RWPE2 (cell line): ENCODE measurements around the gene RCAN1.
A peak's percentile ranks its signal among the peaks of the same experiment; 100 is the strongest.

Experiments
- ATAC-seq: fragments of 200-7000 bp; cut with Tn5 transposase; 3 replicates; pipeline ENCODE4 v1.9.1; 2021; ENCODE audit warnings: low read depth
- DNase-seq: peaks from one replicate; pipeline ENCODE4 v3.0.0-alpha.2; 2020; ENCODE audit warnings: low spot score
- H3K27ac ChIP-seq: fragments of 450-650 bp; 2 replicates; pipeline ENCODE4 v1.5.1; 2017; ENCODE audit warnings: mild to moderate bottlenecking; ENCODE audit not compliant: poor library complexity, severe bottlenecking
- H3K27me3 ChIP-seq: fragments of 250-450 bp; sonication (Bioruptor Pico); 2 replicates; pipeline ENCODE4 v1.5.1; 2021; ENCODE audit warnings: mild to moderate bottlenecking, moderate library complexity; ENCODE audit not compliant: insufficient read depth, poor library complexity, severe bottlenecking
- H3K36me3 ChIP-seq: fragments of 250-450 bp; sonication (Bioruptor Pico); 2 replicates; pipeline ENCODE4 v1.5.1; 2020; ENCODE audit warnings: low read depth, mild to moderate bottlenecking, moderate library complexity
- H3K4me1 ChIP-seq: fragments of 250-450 bp; sonication (Bioruptor Pico); 2 replicates; pipeline ENCODE4 v1.5.1; 2021; ENCODE audit warnings: mild to moderate bottlenecking, moderate library complexity; ENCODE audit not compliant: insufficient read depth, poor library complexity, severe bottlenecking
- H3K4me3 ChIP-seq: fragments of 250-450 bp; sonication (Bioruptor Pico); 2 replicates; pipeline ENCODE4 v1.5.1; 2021; ENCODE audit warnings: mild to moderate bottlenecking, moderate library complexity; ENCODE audit not compliant: severe bottlenecking
- H3K9me3 ChIP-seq: fragments of 250-450 bp; sonication (Bioruptor Pico); 2 replicates; pipeline ENCODE4 v1.5.1; 2021; ENCODE audit warnings: mild to moderate bottlenecking, moderate library complexity; ENCODE audit not compliant: severe bottlenecking
- CTCF ChIP-seq: fragments of 450-650 bp; IDR thresholded peaks from one replicate; pipeline ENCODE4 v1.5.1; 2017; ENCODE audit warnings: mild to moderate bottlenecking, moderate library complexity; ENCODE audit not compliant: poor library complexity, severe bottlenecking

The RCAN1 gene

GRCh38 chr21:34604556-34604955 is 10.4 kb downstream of the RCAN1 start:
- H3K4me1 ChIP-seq, result peaks cover under 1% of the 10 kb centered on the region
- H3K4me3 ChIP-seq, result no peak overlapping the region
- no peaks in the 10 kb centered on the region for H3K9me3 ChIP-seq
- H3K27ac ChIP-seq, result no peak overlapping the region
- ATAC-seq (no peak), DNase-seq (no peak)
- no peaks in the 10 kb centered on the region for H3K27me3 ChIP-seq
- no peak for TF ChIP-seq CTCF
- H3K36me3 ChIP-seq, result no peaks in the 10 kb centered on the region

- peaks cover 9% of the 10 kb centered on the region for H3K4me1 ChIP-seq
- TF ChIP-seq CTCF, result no peak
- DNase-seq (no peak), ATAC-seq (no peak)
- H3K36me3 ChIP-seq, result no peaks in the 10 kb centered on the region
- H3K9me3 ChIP-seq, result no peaks in the 10 kb centered on the region
- no peak overlapping the region for H3K4me3 ChIP-seq
- H3K27me3 ChIP-seq, result no peaks in the 10 kb centered on the region
- H3K27ac ChIP-seq, result no peak overlapping the region
Observed at GRCh38 chr21:34603710-34604057, 11.2 kb downstream of the RCAN1 start.

- Histone ChIP-seq H3K9me3 (no peaks in the 10 kb centered on the region), H3K36me3 (no peaks in the 10 kb centered on the region), H3K4me3 (no peak overlapping the region), H3K27ac (no peak overlapping the region), H3K27me3 (no peaks in the 10 kb centered on the region), H3K4me1 (peaks cover 12% of the 10 kb centered on the region)
- ATAC-seq (peak; percentile 84), DNase-seq (no peak)
- peak; percentile 79 for TF ChIP-seq CTCF
Observed at GRCh38 chr21:34603002-34603709, 11.8 kb downstream of the RCAN1 start.

- Histone ChIP-seq H3K27ac (no peak overlapping the region), H3K36me3 (no peaks in the 10 kb centered on the region), H3K27me3 (no peaks in the 10 kb centered on the region), H3K4me3 (no peak overlapping the region), H3K4me1 (peaks cover 12% of the 10 kb centered on the region), H3K9me3 (no peaks in the 10 kb centered on the region)
- DNase-seq, result no peak
- TF ChIP-seq CTCF, result no peak
- no peak for ATAC-seq
Observed at GRCh38 chr21:34602061-34602460, 12.9 kb downstream of the RCAN1 start.

- no peaks in the 10 kb centered on the region for H3K27me3 ChIP-seq
- H3K4me3 ChIP-seq, result no peak overlapping the region
- no peaks in the 10 kb centered on the region for H3K9me3 ChIP-seq
- H3K4me1 ChIP-seq, result peaks cover 12% of the 10 kb centered on the region
- no peak overlapping the region for H3K27ac ChIP-seq
- H3K36me3 ChIP-seq, result no peaks in the 10 kb centered on the region
- DNase-seq (no peak), ATAC-seq (no peak)
- no peak for TF ChIP-seq CTCF
Observed at GRCh38 chr21:34599534-34600101, 15.3 kb downstream of the RCAN1 start.
